ENCODE results near the gene GPR55.
"Not testable (repeated sequence)": the region's sequence is repeated elsewhere in the genome, so short reads cannot be mapped to it uniquely, and the experiment has no call there.

The GPR55 gene, protein sequence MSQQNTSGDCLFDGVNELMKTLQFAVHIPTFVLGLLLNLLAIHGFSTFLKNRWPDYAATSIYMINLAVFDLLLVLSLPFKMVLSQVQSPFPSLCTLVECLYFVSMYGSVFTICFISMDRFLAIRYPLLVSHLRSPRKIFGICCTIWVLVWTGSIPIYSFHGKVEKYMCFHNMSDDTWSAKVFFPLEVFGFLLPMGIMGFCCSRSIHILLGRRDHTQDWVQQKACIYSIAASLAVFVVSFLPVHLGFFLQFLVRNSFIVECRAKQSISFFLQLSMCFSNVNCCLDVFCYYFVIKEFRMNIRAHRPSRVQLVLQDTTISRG

DNA sequence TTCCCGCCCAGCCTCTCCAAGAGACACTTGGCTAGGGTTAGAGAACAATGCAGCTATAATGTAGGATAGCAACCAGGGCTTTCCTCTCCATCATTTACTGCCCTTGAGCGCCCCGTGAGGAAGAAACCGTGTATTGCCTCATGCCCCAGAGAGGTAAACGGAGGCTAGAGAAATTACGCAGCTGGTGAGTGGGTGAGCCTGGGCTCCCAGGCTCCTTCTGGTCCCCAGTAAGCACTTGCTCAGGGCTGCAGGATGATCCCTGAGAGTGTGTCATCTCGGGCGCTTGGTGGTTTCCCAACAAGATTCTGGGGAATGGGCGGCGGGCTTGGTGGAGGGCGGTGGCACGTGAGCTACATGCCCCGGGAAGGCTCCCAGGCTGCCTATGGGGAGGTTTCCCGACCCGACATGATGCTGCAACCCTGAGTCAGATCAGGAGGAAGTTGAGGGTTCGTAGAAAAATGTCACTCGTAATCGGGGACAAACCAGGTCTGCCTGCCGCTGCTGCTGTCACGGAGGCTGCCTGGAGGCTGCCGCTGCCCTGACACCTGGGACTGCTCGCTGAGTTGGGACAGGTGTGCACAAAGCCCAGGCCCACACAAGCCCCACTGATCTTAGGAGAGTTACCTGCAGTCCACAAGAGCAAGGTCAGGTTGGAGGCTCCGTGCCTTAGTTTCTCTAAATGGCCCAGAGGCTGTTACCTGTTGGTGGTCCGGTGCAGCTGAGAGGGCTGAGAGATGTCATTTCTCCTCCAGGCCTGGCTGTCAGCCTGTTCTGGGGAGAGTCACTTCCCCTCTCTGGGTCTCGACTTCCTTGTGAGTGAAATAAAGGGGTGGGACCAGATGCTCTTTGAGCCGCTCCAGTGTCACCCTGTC is at the start of gene GPR55:
GPR55 (minus strand) TSS at position 773 of the 872 bp plus-strand sequence. CDS start 14,280 bp downstream, outside the sequence.
- DNase-seq = peak in 4 of 58 donors; percentile 10 to 18 (median 14)

DNA sequence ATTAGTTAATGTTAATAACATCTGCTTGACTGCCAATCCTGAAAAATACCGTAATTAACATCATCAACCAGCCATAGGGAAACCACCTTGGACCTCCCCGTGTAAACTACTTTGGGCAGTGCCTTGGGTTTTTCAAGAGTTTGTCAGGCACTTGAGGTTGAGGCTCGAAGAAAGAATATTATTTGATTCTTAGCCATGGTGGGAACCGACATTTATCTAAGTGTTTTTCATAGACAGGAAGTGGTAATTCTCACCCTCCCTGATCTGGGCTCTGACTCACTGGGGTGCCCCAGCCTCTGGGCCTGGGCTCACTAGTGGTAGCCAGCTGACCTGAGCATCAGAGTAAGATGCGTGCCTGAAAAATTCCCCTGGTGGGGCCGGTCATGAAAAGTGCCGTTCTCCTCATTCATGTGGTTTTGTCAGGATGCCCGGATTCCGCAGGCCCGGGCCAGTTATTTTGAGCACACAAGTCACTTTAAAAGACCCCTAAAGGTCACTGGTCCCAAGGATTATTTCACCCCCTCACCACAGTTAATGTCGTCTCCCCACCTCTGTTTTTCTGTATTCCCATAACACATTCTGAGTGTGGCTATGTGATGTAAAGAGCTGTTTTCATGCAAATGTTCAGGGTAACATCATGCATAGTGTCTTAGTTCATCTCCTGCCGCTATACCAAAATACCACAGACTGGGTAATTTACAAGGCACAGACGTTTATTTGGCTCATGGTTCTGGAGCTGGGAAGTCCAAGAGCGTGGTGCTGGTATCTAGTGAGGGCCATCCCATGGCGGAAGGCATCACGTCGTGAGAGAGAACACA is 49.3 kb upstream of the GPR55 start:
- DNase-seq = no peak

DNA sequence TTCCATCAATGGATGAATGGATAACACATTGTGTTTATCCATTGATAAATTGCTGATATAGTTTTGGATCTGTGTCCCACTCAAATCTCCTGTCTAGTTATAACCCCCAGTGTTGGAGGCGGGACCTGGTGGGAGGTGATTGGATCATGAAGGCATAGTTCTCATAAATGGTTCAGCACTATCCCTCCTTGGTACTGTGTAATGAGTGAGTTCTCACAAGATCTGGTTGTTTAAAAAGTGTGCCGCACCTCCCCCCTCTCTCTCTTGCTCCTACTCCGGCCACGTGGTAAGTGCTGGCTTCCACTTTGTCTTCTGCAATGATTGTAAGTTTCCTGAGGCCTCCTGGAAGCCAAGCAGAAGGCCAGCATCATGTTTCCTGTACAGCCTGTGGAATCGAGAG is 47.0 kb upstream of the GPR55 start:
- no peak for DNase-seq

DNA sequence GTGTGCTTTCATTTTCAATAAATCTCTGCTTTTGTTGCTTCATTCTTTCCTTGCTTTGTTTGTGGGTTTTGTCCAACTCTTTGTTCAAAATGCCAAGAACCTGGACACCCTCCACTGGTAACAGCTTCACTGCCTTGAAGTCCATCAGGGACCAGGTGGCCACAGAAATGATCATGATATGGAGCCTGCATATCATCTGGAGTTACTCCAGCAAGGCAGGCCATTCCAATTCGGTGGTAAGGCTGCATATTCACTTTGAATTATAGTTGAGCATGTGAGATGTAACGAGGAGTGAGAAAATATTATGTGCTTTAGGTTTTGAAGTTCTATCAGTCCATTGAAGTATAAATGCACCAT is 44.6 kb upstream of the GPR55 start:
- DNase-seq = no peak

DNA sequence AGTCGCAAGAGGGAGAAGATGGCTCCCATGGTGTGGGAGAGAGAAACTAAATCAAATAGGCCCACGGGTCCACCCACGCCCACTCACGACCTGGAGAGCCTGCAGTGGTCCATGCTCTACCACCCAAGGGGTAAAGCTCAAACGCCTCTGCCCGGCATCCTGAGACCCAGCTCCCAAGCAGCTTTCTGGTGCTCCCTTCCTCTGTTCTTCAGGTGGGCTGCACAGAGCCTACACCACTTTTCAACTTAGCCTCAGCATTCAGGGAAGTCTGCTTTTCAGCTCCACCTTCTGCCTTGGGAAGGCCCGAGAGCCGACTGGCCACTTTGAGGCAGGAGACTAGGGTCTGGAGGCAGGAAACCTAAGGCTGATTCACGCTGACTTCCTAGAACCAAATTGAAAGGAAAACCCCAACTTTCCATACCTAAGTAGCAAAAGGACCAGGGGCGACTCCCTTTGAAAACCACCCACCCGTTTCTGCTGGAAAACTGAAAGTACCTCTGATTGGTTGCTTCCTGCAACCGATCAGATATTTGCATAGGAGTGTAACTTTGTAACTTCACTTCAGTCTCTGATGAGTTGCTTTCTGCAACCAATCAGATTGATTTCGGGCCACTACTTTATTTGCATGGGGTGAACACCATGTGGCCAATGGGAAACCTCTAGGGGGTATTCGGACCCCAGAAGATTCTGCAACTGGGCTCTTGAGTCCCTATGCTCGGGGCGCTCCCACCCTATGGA is 44.0 kb upstream of the GPR55 start:
- no peak for DNase-seq

DNA sequence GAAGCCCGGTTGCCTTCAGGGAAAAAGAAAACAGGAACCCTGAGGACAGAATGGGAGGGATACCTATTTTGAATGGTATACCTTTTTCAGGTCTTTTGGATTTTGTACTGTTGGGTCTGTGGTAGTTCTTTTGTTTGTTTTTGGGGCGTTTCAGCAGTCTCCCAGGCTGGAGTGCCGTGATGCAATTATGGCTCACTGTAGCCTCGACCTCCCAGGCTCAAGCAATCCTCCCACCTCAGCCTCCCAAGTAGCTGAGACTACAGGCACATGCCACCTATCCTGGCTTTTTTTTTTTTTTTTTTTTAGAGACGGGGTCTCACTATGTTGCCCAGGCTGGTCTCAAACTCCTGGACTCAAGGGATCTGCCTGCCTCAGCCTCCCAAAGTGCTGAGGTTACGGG is 43.3 kb upstream of the GPR55 start:
- DNase-seq = not testable (repeated sequence)

DNA sequence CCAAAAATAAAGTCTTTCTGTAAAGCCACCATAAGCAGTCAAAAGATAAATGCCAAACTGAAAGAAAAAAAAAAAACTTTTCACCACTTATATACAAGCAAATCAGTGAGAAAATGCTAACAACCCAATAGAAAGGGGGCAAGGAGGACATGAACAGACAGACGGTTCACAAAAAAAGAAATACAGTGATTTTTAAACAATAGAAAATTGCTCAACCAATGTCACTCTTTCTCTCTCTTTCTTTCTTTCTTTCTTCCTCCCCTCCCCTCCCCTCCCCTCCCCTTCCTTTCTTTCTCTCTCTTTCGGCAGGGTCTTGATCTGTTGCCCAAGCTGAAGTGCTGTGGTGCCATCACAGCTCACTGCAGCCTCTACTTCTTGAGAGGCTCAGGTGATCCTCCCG is 42.1 kb upstream of the GPR55 start:
- no peak for DNase-seq

DNA sequence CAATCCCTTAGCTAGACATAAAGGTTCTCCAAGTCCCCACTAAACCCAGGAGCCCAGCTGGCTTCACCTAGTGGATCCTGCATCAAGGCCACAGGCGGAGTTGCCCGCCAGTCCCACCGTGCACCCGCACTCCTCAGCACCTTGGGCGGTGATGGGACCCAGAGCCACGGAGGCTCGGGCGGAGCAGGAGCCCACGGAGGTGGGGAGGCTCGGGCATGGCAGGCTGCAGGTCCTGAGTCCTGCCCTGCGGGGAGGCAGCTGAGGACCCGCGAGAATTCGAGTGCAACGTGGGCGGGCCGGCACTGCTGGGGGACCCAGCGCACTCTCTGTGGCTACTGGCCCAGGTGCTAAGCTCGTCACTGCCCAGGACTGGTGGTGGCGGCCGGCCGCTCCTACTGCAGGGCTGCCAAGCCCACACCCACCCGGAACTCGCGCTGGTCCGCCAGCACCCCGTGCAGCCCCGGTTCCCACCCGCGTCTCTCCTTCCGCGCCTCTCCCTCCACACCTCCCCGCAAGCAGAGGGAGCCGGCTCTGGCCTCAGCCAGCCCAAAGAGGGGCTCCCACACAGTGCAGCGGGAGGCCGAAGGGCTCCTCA is 39.2 kb upstream of the GPR55 start:
- DNase-seq = no peak

DNA sequence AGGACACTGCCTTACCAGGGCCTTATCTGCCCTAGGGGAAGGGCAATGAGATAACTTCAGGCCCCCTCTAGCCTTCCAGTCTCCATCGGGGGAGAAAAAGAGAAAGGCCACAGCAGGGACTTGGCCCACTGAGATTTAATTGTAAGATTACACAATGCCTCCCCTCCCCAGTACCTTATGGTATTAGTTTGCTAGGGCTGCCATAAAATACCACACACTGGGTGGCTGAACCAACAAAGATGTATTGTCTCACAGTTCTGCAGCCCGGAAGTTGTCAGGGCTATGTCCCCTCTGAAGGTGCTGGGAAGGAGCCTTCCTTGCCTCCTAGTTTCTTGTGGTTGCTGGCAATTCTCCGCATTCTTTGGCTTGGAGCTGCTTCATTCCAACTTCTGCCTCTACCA is 36.0 kb upstream of the GPR55 start:
- no peak for DNase-seq

DNA sequence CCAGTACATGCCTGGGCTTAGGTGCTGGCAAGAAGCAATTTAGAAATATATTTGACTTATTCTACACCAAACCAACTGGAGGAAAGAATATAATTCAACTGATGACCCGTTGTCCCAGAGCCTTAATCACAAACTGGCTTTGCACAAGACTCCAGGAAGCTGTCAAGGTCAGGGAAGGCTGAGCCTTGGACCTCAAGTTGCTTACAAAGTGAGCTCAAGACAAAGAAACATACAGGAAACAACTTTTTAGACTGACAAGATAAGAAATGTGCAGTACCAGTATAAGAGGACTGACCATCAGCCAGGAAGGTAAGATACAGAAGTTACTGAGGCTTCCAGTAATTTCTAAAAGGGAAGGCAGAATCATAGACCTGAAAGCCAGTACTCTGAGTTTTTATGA is 35.0 kb upstream of the GPR55 start:
- no peak for DNase-seq

DNA sequence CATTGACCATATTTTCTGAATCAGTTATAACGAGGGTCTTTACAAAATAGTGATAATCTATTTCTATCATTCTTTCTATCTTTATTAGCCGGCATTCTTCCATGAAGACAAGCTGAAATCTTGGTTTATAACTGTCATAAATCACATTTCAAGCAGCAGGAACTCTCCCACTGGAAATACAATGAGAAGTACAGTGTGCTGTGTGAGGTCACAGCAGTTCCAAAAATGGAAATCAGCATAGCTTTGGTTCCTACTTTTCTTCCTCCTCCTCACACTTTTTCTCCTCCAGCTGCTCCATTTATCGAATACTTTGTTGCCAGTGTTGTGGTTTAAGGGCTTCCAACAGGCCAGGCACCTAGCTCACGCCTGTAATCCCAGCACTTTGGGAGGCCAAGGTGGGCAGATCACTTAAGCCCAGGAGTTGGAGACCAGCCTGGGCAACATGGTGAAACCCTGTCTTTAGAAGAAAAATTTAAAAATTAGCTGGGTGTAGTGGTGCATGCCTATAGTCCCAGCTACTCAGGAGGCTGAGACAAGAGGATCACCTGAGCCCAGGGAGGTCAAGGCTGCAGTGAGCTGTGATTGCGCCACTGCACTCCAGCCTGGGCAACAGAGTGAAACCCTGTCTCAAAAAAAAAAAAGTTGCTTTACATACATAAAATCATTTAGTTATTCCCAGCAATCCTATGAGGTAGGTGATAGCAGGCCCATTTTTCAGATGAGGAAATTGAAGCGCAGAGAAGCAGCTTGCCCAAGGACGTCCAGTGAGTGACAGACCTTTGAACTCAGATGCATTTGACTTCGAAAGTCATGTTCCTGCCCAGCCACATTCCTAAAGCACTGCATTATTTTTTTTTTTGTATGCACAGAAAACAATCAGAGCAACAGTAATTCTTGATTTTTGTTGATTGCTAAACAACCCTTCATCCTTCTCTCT is 34.0 kb upstream of the GPR55 start:
- DNase-seq = no peak

DNA sequence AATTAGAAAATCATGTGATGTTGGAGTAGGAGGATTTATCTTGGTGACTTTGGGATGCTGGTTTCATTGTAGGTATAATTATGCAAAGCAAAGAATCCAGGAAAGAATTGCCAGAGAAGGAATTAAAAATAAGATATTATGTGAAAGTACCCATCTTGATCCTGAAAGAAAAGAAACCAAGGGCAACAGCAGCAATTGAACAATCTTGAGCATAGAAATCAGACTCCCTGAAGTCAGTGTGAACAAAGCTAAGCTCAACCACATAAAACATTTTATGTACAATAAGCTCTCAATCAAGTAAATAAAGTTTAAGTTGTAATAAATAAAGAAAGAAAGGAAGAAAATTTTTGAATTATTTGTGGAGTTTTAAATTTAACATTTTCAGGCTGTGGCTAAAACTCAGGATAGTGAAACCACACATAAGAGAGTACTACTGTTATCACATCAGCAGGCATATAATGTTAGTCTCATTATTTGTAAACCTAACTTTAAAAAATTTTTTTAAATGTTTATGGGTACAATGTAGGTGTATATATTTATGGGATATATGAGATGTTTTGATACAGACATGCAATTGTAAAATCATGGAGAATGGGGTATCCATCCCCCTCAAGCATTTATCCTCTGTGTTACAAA is 32.8 kb upstream of the GPR55 start:
- no peak for DNase-seq

DNA sequence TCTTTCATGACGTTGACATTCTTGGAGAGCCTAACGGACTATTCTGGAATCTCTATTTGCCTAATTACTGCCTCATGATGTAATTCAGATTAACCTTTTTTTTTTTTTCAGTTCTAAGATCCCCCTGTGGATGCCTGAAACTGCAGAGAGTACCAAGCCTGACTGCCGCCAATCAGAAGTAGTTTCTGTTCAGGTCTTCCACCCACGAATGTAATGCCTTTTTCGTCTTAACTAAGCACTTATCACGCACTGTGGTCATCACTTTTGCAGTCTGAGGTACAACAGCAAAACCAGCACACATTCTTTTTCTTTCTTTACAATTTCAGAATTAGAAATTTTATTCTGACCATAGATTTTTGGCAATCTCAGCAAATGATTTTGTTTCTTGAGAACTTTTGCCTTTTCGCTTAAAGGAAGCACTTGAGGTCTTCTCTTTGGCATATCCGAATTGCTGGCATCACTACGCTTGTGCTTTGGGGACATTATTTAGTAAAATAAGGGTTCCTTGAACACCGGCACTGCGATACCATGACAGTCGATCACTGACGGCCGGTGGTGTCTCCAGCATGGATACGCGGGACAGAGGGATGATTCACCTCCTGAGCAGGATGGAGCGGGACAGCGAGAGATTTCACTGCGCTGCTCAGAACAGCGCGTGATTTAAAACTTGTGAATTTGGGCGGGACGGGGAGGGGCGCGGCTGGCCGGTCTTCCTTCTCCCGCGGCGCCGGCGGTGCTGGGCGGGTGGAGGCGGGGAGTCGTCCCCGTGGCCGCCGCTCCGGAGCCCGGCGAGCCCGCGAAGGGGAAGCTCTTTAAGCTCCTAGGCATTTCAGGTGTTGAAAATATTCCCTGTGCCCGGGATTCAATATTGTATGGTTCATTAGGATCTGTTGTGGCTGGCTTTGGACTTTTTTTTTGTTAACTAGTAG is 32.0 kb upstream of the GPR55 start:
- DNase-seq = peak in 6 of 58 donors; percentile 3 to 26 (median 12)

DNA sequence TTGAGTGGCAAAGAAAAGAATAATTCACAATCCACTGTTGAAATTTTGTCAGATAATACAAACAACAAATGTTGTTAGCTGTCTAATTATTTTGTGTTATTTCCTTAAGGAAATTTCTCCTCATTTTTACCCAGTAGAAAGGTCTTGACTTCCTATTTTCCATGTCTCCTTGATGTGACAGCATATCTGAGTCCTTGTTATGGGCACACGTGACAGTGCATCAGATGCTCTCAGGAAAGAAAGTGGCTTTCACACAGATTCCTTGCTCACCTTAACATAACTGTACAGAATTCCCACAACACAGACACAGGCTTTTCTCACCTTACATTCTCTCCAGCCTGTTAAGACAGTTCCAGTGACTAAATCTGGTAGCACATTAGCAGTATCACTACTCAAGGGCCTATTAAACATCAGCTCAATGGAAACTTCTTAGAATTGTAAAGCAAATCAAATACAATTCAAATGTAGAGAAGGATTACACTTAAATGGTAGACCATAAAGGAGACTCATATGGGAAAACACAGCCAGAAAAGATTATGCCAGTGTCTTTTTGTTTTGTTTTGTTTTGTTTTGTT is 30.2 kb upstream of the GPR55 start:
- DNase-seq = no peak

DNA sequence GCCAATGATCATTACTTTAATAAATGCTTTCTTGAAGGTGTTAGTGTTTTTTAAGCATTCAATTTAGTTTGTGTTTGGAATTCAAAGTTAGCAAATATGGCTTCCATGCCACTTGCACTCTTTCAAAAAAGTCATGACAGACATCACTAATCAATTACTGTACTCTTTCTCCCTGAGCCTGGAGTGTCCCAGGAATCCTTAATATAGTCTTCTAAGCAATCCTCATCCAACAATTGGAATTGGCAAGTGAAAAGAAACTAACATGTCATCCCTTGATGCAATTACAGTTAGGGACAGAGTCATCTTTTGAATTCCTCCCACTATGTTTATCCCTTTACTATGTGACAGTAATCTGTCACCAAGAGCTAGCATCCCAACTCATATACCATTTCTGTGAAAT is 29.7 kb upstream of the GPR55 start:
- DNase-seq = no peak

DNA sequence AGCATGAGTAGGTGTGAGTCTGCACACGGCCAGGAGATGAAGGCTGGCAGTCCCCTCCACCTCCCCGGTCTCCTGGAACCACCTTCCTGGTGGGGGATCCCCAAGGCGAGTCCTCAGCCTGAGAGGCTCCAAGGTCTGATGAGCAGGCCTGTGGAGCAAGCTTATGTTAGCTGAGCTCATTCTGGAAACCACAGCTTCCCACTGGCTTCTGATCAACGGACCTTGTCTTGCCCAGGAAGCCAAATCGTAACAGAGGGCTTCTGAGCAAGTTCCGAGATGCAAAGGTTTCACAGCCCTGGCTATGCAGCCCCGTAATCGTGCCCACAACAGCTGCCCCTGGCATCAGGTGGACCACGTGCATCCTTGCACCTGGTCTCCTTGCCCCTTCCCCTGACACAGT is 28.8 kb upstream of the GPR55 start:
- no peak for DNase-seq

DNA sequence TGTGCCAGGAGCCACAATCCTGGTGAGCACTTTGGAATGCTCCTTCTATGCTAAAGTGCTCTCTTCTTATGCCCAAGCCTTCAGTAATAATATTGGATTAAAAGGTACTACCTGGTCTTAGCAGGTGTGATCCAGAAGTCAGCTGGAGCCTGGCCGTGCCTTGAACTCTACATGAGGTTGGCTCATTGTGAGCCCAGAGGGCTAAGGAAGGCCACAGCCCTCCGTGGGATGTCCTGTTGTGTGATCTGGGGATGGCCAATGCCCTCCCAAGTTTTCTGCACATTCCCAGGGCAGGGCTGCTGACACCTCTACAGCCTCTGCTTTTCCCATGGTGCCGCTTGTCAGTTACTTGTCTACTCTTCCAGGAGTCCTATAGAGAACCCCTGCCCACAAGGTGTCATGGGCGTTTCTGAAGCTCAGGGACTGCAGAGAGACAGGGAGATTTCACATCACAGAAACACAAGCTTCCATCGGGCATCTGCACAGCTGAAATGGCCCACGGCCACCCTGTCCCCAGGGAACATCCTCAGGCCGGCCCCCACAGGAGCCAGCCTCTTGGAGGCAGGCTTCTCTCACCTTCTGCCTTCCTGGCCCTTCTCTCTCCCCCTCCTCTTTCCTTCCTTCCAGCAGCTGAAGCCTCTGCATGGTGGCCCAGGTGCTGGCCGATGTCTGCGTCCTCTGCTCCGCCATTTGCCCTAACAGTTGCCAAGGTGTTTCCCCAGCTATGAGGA is 27.3 kb upstream of the GPR55 start:
- DNase-seq = no peak
